Activated CD4-positive, alpha-beta T cell treated with anti-CD3 and anti-CD28 coated beads, Interleukin-2, Interleukin-4, amounts not matched to agents 100 ng/mL and 50 ng/mL, durations not matched to agents 16 hours and 8 hours (primary cell): ENCODE measurements around the gene SIRT6.
A peak's percentile ranks its signal among the peaks of the same experiment; 100 is the strongest.
"Not testable (repeated sequence)": the region's sequence is repeated elsewhere in the genome, so short reads cannot be mapped to it uniquely, and the experiment has no call there.

ENCODE experiments used
- DNase-seq: peaks from one replicate; pipeline ENCODE4 v3.0.0-alpha.2; 2020; ENCODE audit warnings: low spot score

Gene SIRT6

GRCh38 chr19:4182084-4182810 lies at the start of gene SIRT6, which contains the start of gene ANKRD24:
Gene SIRT6 (minus strand): TSS chr19:4182563. CDS start chr19:4182539, 24 bp downstream.
Gene ANKRD24 (plus strand): TSS chr19:4182689. CDS start chr19:4186426, 3,737 bp downstream.
- DNase-seq, result peak; percentile 96

GRCh38 chr19:4232139-4232538 lies 49.8 kb upstream of the SIRT6 start:
- DNase-seq, result not testable (repeated sequence)

- DNase-seq, result not testable (repeated sequence)
Observed at GRCh38 chr19:4231521-4231920, 49.2 kb upstream of the SIRT6 start.

- DNase-seq, result not testable (repeated sequence)
Observed at GRCh38 chr19:4230237-4230636, 47.9 kb upstream of the SIRT6 start.

- DNase-seq, result peak; percentile 59
Observed at GRCh38 chr19:4229179-4229931, 47.0 kb upstream of the SIRT6 start, which contains the start of gene EBI3. Gene EBI3 (plus strand): TSS chr19:4229523. CDS start chr19:4229551, 28 bp downstream.

- no peak for DNase-seq
Observed at GRCh38 chr19:4228765-4229178, 46.4 kb upstream of the SIRT6 start.

GRCh38 chr19:4227771-4228170 lies 45.4 kb upstream of the SIRT6 start:
- DNase-seq, result no peak

- no peak for DNase-seq
Observed at GRCh38 chr19:4225885-4226284, 43.5 kb upstream of the SIRT6 start.

GRCh38 chr19:4224470-4224869 lies 42.1 kb upstream of the SIRT6 start:
- DNase-seq, result no peak

- no peak for DNase-seq
Observed at GRCh38 chr19:4220188-4220587, 37.8 kb upstream of the SIRT6 start.

- DNase-seq, result not testable (repeated sequence)
Observed at GRCh38 chr19:4218523-4218922, 36.2 kb upstream of the SIRT6 start.

- no peak for DNase-seq
Observed at GRCh38 chr19:4217429-4218264, 35.3 kb upstream of the SIRT6 start.

- no peak for DNase-seq
Observed at GRCh38 chr19:4216846-4217245, 34.5 kb upstream of the SIRT6 start.

- no peak for DNase-seq
Observed at GRCh38 chr19:4215807-4216206, 33.4 kb upstream of the SIRT6 start.

- no peak for DNase-seq
Observed at GRCh38 chr19:4213116-4213515, 30.8 kb upstream of the SIRT6 start.

GRCh38 chr19:4210166-4210731 lies 27.9 kb upstream of the SIRT6 start:
- DNase-seq, result no peak

GRCh38 chr19:4208385-4209094 lies 26.2 kb upstream of the SIRT6 start:
- DNase-seq, result no peak

- no peak for DNase-seq
Observed at GRCh38 chr19:4206818-4207484, 24.6 kb upstream of the SIRT6 start.

- no peak for DNase-seq
Observed at GRCh38 chr19:4201798-4202197, 19.4 kb upstream of the SIRT6 start.

- DNase-seq, result no peak
Observed at GRCh38 chr19:4200940-4201542, 18.7 kb upstream of the SIRT6 start.
